HG03135 (cell line): ENCODE measurements around the gene DHX34.
"Not testable (repeated sequence)": the region's sequence is repeated elsewhere in the genome, so short reads cannot be mapped to it uniquely, and the experiment has no call there.

ENCODE experiments used
- ATAC-seq: cut with Tn5 transposase; IDR thresholded peaks from one replicate; pipeline ENCODE4 v1.9.1; 2021; ENCODE audit warnings: mild to moderate bottlenecking, moderate library complexity; ENCODE audit not compliant: unreplicated experiment

DHX34 gene

GRCh38 chr19:47348819-47349795 is at the start of gene DHX34:
TSS of gene DHX34 (plus strand) at chr19:47349315. CDS start at chr19:47353031, 3,716 bp downstream.
- peak; percentile 92 for ATAC-seq

- ATAC-seq = not testable (repeated sequence)
Observed at GRCh38 chr19:47300867-47301266, 48.2 kb upstream of the DHX34 start.

GRCh38 chr19:47302249-47302648 is 46.9 kb upstream of the DHX34 start:
- ATAC-seq = no peak

GRCh38 chr19:47303966-47304365 is 45.1 kb upstream of the DHX34 start:
- ATAC-seq = no peak

- no peak for ATAC-seq
Observed at GRCh38 chr19:47305309-47305751, 43.8 kb upstream of the DHX34 start.

GRCh38 chr19:47306303-47306702 is 42.8 kb upstream of the DHX34 start:
- ATAC-seq = no peak

- ATAC-seq = no peak
Observed at GRCh38 chr19:47309038-47309437, 40.1 kb upstream of the DHX34 start.

- ATAC-seq = no peak
Observed at GRCh38 chr19:47309608-47310007, 39.5 kb upstream of the DHX34 start, which contains the start of gene C5AR1. TSS of gene C5AR1 (plus strand) at chr19:47309861. CDS start at chr19:47309896, 35 bp downstream.

- ATAC-seq = no peak
Observed at GRCh38 chr19:47310323-47310722, 38.8 kb upstream of the DHX34 start.

GRCh38 chr19:47310819-47311218 is 38.3 kb upstream of the DHX34 start:
- ATAC-seq = no peak

GRCh38 chr19:47312366-47313006 is 36.6 kb upstream of the DHX34 start:
- no peak for ATAC-seq

- ATAC-seq = no peak
Observed at GRCh38 chr19:47313754-47314295, 35.3 kb upstream of the DHX34 start.

GRCh38 chr19:47315125-47315821 is 33.8 kb upstream of the DHX34 start:
- ATAC-seq = no peak

- no peak for ATAC-seq
Observed at GRCh38 chr19:47316513-47316912, 32.6 kb upstream of the DHX34 start.

- no peak for ATAC-seq
Observed at GRCh38 chr19:47319923-47320871, 28.9 kb upstream of the DHX34 start.

GRCh38 chr19:47321630-47322029 is 27.5 kb upstream of the DHX34 start:
- ATAC-seq = no peak

GRCh38 chr19:47322058-47322457 is 27.1 kb upstream of the DHX34 start:
- ATAC-seq = no peak

- ATAC-seq = no peak
Observed at GRCh38 chr19:47323409-47323808, 25.7 kb upstream of the DHX34 start.

GRCh38 chr19:47323872-47324271 is 25.2 kb upstream of the DHX34 start:
- ATAC-seq = no peak

GRCh38 chr19:47324502-47324901 is 24.6 kb upstream of the DHX34 start:
- no peak for ATAC-seq
